Left colon (tissue), 2 donors: Measurements from ENCODE around the gene ERMP1. TPM values are rescaled to one million over a fixed set of nuclear protein-coding genes. Genes with fewer than 3 reads are reported as not detected.
A peak's percentile ranks its signal among the peaks of the same experiment; 100 is the strongest.

Source experiments
- ATAC-seq: fragments of 200-7000 bp; cut with Tn5 transposase; one replicate; pipeline ENCODE4 v1.9.1; 2020; ENCODE audit warnings: mild to moderate bottlenecking, moderate library complexity
- DNase-seq, 2 donors: peaks; one replicate each; pipeline ENCODE4 v3.0.0-alpha.2; 2020
- intact Hi-C, 2 donors: fragments of 100-400 bp; cut with DNase I in 1 of 2; cut with micrococcal nuclease in 1 of 2; formaldehyde crosslinking; loops; one replicate each; pipeline versions ENCODE4 v1.11.2 to v1.14.0; 2022; cut with DNase I, micrococcal nuclease
- total RNA-seq, 2 donors: library from RNA; stranded (reverse); fragmentation: NEBNext Ultra II Directional; extraction: Animal tissue kit (Norgen Biotek cat#: 25700); gene quantifications; one replicate each; pipeline ENCODE4 v1.2.1, GENCODE V29; 2021
- donor health status: DM: no; HTN: no; CAD: no.
- donor health status: DM: yes; HTN: yes; CAD: no.

ERMP1 gene
- total RNA-seq, 2 donors from 2014 or later: 33.6 to 44.5 TPM

GRCh38 chr9:5863092-5863746 lies 30.3 kb upstream of the ERMP1 start:
- DNase-seq: peak; percentile 69 to 85
- intact Hi-C loops: no loop called here
- peak; percentile 98 for ATAC-seq

GRCh38 chr9:5858833-5859232 lies 25.9 kb upstream of the ERMP1 start:
- DNase-seq (no peak), ATAC-seq (no peak)
- intact Hi-C loops: no loop called here

DNA sequence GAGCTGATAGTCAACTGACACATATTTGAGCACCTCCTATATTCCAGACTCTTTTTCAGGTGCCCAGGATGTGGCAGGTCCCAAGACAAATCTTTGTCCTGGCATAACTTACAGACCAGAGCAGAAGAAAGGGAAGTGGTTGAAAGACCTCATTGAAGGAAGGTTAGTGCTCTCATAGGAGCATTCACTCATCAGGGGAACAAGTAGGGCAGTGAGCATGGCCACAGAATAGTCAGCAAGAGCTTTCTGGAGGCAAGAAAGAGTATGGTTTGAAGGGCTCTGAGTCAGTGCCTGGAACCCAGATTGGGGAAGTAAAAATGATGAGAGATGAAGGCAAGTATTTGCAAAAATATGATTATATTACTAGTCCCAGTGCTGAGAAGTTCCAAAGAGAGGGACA lies 25.0 kb upstream of the ERMP1 start:
- intact Hi-C loops: no loop called here
- DNase-seq (no peak), ATAC-seq (no peak)

DNA sequence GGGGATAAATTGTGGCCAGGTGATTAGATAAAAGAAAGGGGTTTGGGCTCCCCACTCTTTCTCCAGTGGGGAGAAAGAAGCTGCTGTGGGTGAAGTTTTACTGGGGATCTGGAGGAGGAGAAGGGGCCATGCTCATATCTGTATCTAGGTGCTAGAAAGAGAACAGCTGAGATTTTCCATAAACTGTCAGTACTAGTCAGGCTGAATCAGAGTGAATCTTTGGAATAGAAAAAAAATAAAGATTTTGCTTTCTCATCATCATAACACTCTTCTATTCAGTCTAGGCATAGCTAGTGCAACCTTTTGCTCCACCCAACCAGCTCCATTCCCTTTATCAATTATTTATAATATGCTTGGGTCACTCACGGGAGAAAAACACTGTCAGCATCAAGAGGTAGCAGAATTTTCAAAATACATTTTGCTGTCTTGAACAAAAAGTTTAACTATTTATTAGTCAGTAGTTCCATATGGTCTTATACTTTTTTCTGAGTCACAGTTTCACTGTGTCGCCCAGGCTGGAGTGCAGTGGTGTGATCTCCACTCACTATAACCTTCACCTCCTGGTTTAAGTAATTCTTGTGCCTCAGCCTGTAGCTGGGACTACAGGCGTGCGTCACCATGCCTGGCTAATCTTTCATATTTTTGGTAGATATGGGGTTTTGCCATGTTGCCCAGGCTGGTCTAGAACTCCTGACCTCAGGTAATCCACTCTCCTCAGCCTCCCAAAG lies 21.3 kb upstream of the ERMP1 start:
- ATAC-seq (no peak), DNase-seq (no peak)
- intact Hi-C loops: no loop called here

- intact Hi-C loops: no loop called here
- ATAC-seq (no peak), DNase-seq (no peak)
Measured at GRCh38 chr9:5853617-5854016, 20.7 kb upstream of the ERMP1 start.

DNA sequence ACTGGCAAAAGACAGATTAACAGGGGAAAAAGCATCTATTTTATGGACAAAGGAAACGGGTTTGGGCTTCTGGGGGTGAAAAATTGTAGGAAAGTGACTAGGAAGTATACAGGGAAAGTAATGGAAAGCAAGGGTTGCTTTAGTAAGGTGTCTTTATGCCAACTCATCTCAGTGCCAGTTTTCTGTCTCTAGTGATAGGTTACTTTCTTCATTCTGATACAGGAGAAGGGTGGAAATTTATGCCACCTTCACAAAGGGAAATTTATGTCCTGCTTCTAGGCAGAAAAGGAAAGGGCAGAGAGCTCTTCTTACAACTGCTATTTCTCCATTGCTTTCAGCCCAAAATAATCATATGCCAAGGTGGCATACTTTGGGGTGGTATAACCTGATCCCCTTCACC lies 20.1 kb upstream of the ERMP1 start:
- intact Hi-C loops: no loop called here
- DNase-seq (no peak), ATAC-seq (no peak)

GRCh38 chr9:5851445-5851844 lies 18.5 kb upstream of the ERMP1 start:
- intact Hi-C loops: no loop called here
- DNase-seq (no peak), ATAC-seq (peak; percentile 96)

DNA sequence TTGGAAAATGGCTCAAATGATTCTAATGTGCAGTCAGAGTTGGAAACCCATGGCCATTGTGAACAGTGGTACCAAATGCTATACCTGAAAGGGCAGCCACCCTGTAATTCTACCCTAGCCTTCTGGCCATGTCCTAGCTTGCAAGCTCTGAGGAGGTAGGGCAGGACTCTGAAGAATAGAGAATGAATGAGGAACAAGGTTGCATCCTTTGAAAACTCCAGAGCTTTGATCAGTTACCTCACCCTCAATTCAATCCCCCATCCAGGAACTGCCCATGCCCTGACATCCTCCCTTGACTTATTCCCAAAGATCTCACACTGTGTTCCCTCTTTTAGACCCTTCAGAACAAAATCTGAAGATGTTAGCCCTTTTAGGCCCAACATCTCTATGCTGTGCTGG lies 17.8 kb upstream of the ERMP1 start:
- DNase-seq (no peak), ATAC-seq (peak; percentile 2)
- intact Hi-C loops: no loop called here

DNA sequence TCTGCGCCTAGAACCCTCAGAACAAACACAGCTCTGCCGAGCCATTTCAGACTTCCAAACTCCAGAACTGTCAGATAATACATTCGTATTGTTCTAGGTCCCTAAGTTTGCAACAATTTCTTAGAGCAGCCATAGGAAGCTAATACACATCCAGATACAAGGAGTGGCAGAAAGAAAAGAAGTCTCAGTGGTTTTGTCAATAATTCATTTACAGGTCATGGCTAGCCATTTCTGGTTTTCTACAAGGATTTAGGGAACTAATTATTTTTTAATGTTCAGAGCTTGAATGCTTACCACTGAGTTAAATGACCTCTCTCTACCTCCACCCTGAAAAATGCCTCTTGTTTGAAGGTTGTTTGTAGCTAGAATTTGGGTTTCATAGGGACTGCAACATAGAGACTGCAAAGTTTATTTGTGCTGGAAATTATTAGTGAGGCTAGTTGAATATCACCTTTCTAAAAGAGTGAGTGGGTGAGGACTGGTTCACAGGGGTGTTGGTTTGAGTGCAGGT lies 15.5 kb upstream of the ERMP1 start:
- no peak for ATAC-seq
- intact Hi-C loops: no loop called here
- DNase-seq: no peak

DNA sequence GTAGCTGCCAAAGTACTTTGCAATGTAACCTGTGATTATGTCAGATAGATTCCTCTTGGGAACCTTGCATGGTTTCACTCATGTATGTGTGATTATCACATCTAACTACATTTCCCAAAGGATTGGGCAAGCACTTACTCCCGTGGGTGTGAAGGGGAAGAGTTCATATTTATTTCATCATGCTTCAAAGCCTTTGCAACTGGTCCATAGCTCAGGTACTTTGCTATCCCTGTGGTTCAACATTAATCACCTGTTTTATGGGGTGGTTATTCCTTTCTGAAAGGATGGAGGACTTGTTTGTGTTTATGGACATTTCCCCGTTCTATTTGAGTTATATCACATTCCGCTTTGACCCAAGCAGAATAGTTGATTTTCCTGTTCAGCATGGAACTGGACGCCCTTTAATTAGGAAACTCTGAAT lies 13.6 kb upstream of the ERMP1 start:
- intact Hi-C loops: no loop called here
- DNase-seq: no peak
- ATAC-seq: no peak

DNA sequence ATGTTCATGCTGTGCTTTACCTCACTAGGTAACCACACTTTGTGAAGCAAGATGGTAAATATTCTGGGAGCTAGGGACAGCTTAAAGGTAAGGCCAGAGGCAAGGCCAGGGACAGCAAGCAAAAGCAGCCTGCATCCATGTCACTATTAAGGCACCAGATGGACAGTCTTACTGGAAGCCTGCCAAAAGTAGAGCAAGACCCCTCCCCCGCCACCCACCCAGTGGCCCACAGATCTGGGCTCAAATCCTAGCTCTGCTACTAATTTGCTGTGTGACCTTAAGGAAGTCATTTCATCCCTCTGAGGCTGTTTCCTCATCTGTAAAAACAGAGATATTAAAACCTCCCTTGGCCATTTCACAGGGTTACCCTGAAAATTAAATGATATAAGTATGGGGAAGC lies 13.2 kb upstream of the ERMP1 start:
- DNase-seq: no peak
- intact Hi-C loops: no loop called here
- ATAC-seq: no peak

DNA sequence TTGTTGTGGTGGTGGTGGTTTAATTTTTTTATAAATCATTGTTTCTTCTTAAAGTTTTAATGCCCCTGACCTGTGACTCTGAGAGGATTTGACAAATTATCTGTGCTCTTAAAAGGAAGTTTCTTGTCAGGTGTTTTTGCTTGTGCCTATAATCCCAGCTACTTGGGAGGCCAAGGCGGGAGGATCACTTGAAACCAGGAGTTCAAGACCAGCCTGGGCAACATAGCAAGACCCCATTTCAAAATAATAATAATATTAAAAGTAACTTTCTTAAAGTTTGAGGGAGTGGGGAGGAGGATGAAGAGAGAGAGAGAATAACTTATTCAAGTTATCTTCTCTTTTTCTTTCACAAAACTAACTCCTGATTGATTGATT lies 12.2 kb upstream of the ERMP1 start:
- DNase-seq (no peak), ATAC-seq (no peak)
- intact Hi-C loops: no loop called here

DNA sequence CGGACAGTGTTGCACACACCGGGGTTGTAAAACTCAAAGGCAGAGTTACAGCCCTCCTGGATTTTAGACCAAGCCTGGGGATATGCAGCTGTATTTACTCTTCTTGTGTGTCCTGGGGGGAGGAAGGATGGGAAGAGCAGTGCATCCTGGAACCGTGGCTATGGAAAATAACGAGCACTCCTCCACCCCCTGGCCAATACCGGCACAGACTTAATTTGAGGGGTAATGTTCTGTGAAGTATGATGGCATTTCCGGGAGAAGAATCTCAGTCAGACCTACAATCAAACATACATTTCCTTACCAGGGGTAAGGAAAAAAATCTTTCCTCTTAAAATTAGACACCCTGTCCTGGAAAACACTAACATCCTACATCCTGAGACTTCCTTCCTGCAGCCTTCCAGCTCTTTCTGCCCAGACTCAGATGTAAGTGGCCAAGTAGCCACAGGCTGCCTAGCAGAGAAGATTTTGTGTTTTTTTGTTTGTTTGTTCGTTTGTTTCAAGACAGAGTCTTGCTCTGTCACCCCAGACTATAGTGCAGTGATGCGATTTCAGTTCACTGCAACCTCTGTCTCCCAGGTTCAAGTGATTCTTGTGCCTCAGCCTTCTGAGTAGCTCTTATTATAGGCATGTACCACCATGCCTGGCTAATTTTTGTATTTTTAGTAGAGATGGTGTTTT lies 11.0 kb upstream of the ERMP1 start:
- intact Hi-C loops: no loop called here
- no peak for DNase-seq
- ATAC-seq: peak; percentile 31

DNA sequence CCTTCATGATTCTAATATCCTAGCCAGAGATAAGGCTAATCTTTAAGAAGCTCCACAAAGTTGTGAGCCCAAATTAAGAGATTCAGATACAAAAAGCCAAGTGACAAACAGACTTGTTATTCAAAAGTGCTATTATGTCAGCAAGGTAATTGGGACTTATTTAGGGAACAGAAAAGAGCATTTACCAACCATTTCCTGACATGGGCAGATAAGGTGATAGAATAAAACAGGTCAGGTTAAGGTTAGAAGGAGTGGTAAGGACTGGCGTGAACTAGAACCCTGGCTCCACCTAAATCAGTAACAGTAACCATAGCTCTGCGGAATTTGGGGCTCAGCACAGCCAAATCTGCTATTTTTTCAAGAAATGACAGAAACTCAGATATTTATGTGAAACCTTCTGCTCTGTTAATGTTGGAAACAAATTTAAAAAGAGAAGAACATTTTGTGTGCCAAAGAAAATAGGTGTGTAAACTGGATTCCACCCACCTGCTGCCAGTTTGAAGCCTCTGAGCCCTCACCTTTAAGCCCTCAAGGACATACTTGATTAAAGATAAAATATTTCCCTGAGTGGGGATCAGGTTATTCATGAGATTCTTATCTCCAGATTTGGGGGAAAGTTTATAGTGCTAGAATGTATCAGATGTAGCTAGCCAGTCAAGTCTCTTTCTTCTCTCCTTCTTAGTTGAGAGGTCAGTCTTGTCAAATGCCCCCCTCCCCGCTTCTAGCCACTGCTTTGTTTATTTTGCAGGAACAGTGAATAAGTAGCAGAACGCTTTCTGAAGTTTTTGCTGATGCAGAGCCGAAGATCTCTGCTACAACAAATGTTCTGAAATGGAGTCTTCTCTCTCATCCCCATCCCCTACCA lies 10.2 kb upstream of the ERMP1 start:
- DNase-seq (no peak), ATAC-seq (no peak)
- intact Hi-C loops: no loop called here

DNA sequence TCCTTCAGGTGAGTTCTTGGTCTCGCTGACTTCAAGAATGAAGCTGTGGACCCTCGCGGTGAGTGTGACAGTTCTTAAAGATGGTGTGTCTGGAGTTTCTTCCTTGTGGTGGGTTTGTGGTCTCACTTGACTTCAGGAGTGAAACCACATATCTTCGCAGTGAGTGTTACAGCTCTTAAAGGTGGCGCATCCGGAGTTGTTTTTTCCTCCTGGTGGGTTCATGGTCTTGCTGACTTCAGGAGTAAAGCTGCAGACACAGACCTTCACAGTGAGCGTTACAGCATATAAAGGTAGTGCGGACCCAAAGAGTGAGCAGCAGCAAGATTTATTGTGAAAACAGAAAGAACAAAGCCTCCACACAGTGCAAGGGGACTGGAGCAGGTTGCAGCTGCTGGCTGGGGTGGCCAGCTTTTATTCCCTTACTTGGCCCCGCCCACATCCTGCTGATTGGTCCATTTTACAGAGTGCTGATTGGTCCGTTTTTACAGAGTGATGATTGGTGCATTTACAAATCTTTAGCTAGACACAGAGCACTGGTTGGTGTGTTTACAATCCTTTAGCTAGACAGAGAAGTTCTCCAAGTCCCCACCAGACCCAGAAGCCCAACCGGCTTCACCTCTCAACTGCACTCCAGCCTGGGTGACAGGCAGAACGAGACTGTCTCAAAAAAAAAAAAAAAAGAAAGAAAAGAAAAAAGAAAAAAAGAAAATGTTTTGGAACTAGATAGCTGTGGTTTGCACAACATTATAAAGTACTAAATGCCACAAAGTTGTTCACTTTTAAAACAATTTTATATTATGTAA lies 9.1 kb upstream of the ERMP1 start:
- intact Hi-C loops: no loop called here
- ATAC-seq (no peak), DNase-seq (no peak)

- DNase-seq (no peak), ATAC-seq (no peak)
- intact Hi-C loops: no loop called here
Measured at GRCh38 chr9:5840788-5841187, 7.9 kb upstream of the ERMP1 start.

GRCh38 chr9:5839572-5839902 lies 6.6 kb upstream of the ERMP1 start:
- intact Hi-C loops: no loop called here
- no peak for ATAC-seq
- DNase-seq: no peak

DNA sequence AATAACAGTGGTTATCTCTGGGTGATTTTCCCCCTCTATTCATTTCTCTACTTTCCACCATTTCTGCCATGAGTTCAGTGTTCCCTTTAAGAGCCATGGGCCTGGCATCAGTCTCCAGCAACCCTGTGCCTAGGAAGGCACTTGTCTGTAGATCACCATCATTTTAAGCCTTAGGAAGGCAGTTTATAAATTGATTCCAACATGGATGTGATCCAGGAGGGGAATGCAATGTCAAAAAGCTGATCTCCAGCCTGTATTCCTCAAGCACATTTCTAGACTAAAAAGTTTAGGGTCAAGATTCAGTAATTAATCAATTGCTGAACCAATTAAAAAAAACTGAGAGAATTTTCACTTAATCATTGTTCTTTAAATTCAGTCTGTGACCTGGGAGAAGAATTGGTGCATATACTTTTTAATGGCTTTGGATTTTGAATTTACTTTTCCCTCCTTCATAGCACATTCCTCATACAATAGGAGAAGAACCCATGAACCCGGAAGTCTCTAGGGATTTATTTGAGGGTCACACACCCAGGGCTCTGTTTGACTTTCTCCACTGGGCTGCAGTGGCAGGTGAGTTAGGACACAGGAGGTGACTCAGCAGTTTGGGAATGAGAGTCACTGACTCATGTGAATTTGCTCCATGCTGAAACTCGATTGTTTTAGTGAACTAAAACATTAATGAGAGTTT lies 6.1 kb upstream of the ERMP1 start:
- peak; percentile 43 to 80 for DNase-seq
- ATAC-seq: peak; percentile 98
- intact Hi-C loops: no loop called here
